Hematopoietic multipotent progenitor cell treated with erythropoietin and hydrocortisone succinate and interleukin-3 and kit ligand, for 15 days (in vitro differentiated cells): ENCODE data around the gene JUND.

Source experiments
- DNase-seq: peaks from one replicate; pipeline ENCODE4 v3.0.0-alpha.2; 2015; ENCODE audit warnings: low spot score

The JUND gene

DNA sequence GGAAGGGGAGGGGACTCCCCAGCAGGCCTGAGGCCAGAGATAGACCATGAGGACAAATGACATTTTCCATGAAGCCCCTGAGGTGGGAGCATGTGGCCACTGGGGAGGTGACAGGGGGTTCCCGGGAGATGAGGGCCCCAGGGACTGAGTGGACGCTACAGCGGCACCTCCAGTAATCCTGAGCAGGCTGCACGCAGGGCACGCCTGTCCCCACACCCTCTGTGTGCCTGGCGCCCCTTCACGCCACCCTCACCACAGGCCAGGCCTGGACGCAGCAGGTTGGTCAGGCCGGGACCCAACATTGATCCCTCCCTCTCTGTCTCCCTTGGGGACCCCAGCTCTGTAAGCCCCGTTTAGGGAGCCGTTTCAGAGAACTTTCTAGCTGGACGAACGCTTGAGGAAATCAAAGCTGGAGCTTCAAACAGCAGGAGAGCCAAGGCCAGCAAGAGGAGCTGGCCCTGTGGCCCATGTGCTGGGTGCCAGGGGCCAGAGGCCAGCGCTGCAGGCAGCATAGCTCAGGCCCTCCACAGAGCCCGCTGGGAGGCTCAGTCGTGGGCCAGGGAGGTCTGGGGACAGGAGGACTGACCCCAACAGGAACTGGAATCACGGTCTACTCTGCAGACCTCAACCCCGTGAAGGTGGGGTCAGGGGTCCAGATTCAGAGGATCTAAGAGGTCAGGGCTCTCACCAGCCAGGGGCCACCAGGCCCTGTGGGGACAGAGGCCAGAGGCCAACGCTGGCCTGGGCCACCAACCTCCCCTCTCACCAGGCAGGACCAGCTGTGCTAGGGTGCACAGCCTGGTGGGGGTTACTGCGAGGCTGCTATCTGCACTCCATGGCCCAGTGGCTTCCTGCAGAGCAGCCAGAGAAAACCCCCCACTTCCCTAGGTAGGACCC lies 26.9 kb upstream of the JUND start:
- DNase-seq, result no peak

DNA sequence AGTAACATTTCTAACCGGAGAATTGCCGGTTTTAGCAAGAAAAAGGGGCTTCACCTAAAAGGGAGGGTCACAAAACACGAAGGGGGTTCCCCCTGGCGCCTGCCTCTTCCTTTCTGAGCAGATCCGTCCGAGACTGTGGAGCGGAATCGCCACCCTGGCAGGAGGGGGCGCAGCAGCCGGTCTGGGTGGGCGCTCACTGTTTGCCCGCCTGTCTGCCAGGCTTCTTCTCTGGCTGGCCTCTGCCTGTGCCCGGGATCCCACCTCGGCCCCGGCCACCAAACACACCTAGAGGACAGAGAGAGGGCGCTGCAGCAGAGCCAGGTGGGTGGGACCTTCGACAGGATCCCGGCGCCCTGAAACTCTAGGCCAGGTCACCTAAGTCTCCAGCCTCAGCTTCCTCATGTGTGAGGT lies 25.9 kb upstream of the JUND start:
- DNase-seq, result no peak

DNA sequence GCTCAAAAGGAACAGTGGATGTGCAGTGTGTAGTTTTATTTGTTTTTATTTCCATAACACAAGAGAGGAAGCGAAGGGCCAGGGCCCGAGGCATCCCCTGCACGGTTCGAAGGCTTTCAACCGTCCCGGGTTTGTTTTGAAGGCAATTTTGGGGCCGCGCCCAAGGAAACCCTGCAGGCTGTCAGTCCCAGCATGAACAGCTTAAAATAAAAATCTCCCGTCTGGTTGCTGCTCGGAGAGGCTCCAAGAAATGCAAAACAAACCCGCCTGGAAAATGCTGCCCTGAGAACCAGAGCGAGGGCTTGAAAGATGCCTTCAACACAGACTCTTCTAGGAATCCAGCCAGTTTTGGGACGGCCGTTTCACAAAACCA lies 25.5 kb upstream of the JUND start:
- no peak for DNase-seq

DNA sequence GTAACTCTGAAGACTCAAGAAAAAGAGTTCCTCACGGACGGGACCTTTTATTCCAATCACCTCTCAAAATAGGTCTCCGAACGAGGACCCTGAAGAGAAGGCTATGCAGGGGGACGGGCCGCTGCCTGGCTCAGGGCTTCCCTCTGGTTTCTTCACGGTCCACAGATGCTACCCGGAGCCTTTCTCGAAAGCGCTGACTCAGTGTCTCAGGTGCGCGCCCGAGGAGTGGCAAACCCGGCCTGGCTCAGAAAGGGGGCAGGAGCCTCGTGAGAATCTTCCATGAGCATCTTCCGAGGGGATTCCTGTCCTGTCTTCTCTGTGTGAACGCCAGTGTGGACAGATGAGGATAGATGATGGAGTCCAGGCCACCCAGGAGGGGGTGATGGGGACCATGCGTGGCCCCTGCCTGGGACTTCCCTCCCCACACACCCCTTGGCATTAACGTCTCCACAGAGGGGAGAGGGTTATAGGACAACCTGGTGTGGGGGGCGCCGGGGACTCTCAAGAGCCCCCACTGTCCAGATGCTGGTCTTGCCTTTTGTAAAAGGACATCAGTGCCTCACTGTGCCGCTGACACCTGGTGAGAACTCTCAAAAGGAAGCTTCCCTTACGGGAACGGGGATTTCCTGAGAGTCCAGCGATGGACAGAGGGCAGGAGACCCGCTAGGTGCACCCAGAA lies 24.9 kb upstream of the JUND start:
- DNase-seq, result no peak

DNA sequence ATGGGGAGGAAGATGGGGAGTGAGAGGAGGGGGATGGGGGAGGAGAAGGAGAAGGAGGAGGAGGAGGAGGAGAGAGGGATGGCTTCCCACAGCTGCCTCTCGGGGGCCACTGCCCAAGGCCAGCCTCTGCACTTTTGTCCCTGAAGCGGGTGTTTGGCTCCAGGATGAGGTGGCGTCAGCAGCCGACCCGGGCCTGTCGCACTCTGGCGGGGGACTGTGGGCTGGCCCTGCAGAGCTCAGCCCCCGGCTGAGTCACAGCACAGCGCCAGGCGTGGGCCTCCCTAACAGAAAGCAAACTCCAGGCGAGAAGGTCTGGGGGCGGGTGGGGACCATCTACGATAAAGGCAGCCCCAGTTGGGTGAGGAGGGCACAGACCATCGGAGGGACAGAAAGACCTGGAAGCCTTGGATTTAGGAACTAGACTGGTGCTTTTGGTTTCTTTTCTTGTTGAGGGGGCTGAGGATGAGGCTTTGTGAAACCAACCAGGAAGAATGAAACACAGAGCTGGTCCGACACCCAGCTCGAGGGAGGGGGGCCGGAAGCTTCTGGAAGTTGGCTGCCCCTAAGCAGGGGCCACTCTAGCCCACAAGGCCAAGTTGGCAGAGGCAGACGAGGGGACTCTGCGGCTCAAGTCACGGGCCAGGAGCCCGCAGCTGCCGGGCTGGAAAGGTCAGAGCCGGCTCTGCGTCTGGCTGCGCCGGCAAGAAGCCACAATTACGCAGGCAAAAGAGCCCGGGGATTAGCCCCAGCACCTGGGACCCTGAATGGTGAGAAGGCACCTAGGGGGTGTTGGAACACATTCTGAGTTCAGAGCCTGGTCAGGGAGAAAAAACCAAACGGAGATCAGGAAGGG lies 23.3 kb upstream of the JUND start:
- peak; percentile 68 for DNase-seq

GRCh38 chr19:18304208-18304457 lies 22.7 kb upstream of the JUND start:
- no peak for DNase-seq

DNA sequence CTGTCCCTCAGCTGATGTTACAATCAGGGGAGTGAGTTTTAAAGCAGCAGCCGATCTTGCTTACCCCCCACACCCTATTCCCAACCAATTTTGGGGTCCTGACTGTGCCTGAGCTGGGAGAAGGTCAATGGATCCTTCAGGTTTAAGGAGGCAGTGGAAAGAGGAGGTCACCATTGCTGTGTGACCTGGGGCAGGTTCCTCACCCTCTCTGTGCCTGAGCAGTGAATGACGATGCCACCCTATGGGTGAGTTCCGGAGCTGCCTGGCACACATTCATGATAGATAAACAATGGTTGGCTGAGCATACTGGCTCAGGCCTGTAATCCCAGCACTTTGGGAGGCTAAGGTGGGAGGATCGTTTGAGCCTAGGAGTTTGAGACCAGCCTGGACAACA lies 20.3 kb upstream of the JUND start:
- DNase-seq, result no peak

DNA sequence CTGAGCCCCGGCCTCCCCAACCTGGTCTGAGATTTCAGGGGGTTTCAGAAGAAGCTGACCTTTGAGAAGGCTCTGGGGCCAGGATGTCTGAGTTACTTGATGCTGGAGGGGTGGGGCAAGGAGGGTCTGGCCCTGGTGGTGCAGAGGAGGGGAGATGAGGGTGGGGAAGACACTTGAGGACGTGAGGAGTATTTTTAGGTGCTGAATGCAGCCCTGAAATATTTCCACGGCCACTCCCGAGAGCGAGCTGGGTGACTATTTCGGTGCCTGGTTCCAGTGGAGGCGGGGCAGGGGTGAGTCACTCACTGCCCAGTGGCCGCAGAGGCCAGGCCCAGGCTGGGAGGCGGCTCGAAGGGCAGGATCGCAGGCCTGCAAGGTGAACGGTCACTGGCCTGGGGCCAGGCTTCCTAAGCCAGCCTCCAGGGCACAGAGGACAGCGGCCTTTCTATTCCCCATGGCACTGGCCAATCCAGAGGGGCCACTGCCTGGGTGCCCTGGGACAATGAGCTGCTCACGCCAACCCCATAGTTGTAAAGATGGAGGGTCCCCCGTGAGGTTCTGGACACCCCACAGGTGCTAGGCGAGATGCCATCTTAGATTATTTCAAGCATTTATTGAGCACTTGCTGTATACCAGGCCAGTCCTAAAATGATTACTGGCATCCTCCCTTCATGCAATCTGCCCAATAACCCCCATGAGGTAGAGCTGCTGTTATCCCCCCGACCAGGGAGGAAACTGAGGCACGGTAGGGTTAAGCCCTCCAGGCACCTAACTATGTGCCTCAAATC lies 19.7 kb upstream of the JUND start:
- DNase-seq, result no peak

GRCh38 chr19:18299654-18300053 lies 18.2 kb upstream of the JUND start:
- DNase-seq, result no peak

DNA sequence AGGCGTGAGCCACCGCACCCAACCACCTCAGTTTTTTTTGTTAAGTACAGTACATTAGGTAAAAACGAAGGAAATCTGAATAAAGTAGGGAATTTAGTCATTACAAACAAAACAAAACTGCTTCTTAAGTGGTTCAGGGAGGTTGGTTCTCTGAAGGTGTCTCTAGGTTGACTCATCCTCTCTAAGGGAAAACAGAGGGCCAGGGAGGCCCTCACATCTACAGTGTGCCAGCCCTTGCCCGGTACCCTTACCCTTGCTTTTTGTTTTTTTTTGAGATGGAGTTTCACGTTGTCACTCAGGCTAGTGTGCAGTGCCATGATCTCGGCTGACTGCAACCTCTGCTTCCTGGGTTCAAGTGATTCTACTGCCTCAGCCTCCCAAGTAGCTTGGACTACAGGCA lies 17.2 kb upstream of the JUND start:
- DNase-seq, result no peak

DNA sequence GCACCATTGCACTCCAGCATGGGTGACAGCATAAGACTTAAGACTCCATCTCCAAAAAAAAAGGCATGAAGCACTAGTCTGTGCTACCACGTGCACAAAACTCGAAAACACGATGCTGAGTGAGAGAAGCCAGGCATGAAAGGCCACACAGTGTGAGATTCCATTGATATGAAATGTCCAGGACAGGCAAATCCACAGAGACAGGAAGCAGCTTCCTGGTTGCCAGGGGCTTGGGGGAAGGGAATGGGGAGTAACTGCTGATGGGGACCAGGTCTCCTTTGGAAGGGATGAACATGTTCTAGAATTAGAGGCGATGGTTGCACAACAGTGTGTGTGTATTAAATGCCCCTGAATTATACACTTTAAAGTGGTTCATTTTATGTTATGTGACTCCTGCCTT lies 15.9 kb upstream of the JUND start:
- DNase-seq, result no peak

- DNase-seq, result no peak
These were observed 13.6 kb upstream of the JUND start for GRCh38 chr19:18295034-18295451.

DNA sequence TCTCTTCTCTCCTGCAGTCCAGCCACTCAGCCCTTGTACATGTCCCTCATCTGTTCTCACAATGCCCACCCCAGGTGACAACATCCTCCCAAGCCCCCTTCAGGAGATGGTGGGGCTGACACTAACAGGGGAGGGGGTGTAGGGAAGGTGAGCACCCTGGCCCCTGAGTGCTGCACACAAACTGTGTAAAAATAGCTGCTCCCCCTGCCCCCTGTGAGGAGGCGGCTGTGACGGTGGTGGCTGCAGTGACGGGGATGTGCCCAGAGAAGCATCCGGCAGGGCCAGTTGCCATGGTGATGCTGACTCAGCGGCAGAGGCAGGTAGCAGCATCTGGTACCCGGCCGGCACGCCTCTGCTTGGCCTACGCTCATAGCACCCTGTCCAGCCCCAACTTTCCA lies 13.0 kb upstream of the JUND start:
- no peak for DNase-seq

DNA sequence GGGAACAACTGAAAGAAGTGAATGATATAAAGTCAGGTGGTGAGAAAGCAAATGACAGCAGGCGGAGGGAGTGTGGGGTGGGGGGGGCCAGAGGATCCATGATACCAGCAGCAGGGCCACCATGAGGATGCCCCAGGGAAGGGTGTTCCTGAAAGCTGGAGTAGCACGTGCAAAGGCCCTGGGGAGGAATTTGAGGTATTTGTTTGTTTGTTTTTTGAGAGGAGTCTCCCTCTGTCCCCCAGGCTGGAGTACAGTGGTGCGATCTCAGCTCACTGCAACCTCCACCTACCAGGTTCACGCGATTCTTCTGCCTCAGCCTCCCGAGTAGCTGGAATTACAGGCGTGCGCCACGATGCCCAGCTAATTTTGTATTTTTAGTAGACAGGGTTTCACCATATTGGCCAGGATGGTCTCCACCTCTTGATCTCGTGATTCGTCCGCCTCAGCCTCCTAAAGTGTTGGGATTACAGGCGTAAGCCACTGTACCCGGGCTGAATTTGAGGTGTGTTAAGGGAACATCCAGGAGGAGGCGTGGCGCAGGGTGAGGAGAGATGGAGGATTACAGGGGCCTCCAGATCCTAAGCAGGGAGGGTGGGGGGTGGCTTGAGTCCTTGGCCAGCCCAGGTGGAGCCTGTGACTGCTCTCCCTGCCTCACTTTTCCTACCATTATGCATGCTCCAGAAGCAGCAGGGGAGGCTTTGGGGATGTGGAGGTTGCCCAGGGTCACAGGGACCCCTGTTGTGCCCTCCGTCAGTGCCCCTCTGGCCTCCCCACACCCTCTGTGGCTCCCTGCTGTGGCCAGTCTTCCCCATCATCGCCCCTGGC lies 12.4 kb upstream of the JUND start:
- no peak for DNase-seq

GRCh38 chr19:18292810-18293641 lies 11.6 kb upstream of the JUND start:
- no peak for DNase-seq

GRCh38 chr19:18292462-18292809 lies 11.0 kb upstream of the JUND start:
- no peak for DNase-seq

- DNase-seq, result no peak
These were observed 10.4 kb upstream of the JUND start for GRCh38 chr19:18291590-18292461.

DNA sequence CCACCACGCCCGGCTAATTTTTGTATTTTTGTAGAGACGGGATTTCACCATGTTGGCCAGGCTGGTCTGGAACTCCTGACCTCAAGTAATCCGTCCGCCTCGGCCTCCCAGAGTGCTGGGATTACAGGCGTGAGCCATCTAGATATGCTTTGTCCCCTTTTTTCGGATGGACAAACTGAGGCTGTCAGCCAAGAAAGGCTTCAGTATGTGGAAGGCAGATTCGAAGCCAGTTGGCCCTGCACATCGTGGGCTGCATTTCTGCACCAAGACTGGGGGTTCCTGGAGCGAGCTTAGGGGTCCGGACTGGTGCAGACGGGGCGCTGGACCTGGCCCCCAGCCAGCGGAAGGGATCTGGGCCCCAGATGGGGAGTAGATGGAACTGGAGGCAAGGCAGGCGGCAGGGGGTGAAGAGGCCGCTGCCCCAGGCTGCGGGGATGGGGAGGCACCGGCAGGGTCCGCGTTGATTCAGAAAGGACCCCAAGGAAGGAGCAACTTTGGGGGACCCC lies 9.7 kb upstream of the JUND start:
- DNase-seq, result no peak

DNA sequence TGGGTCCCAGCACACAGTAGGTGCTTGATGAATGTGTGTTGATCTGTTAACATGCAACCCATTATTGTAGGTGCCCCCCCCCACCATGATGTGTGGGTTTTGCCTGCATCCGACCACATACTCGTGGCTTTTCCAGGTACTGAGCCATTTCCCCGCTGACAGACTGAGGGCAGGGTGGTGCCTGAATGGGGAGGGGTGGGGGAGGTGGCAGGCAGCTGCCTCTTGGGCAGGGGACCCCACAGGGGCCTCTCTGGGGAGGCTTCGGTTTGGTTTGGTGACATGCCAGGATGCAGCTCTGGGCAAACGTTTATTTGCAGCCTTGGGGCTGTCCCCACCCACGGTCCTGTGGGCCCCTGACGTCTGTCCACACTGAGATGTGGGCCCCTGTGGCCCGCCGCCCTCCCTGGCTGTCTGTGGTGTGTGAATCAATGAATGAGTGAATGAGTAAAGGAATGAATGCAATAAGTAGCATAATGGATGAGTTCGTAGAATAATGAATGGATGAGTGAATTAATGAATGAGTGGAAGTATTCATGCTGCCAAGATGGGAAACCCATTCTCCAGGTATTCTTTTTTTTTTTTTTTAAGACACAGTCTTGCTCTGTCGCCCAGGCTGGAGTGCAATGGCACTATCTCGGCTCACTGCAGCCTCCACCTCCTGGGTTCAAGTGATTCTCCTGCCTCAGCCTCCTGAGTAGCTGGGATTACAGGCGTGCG lies 9.0 kb upstream of the JUND start:
- DNase-seq, result no peak
